ENCODE measurements around the gene MARCHF6. TPM values are rescaled to one million over a fixed set of nuclear protein-coding genes. Genes with fewer than 3 reads are reported as not detected.

MARCHF6 gene
- total and polyA plus RNA-seq, 9 of the 15 experiments (the other 6 are each of a cell fraction or from before 2014, with no cell fraction given) = 74.1 to 456 (median 116) TPM

- TF ChIP-seq TRIM25 (IDR thresholded peaks at IDR 0.05; ENCODE audit: borderline replicate concordance) (no peak), HDAC1 (IDR thresholded peaks at IDR 0.05) (peak in 1 of 2 experiments; percentile 94; a peak in 2 of 4 replicates), XRCC4 (IDR thresholded peaks at IDR 0.05; ENCODE audit: extremely low read depth, insufficient read depth, insufficient read length) (no peak), ZC3H8 (IDR thresholded peaks at IDR 0.05) (no peak), FOXP1 (CRISPR knock-in tag; IDR thresholded peaks at IDR 0.05) (peak; percentile 53; the same call in 1 of the 2 replicates), ZNF232 (CRISPR knock-in tag; IDR thresholded peaks at IDR 0.05) (no peak), OTX1 (CRISPR knock-in tag; IDR thresholded peaks at IDR 0.05) (peak; percentile 81), TAF9B (IDR thresholded peaks at IDR 0.05; ENCODE audit: partially characterized antibody) (peak; percentile 91), ARID3A (IDR thresholded peaks at IDR 0.05; ENCODE audit: borderline replicate concordance, low read depth, low read length) (no peak), TGIF2 (CRISPR knock-in tag; IDR thresholded peaks at IDR 0.05) (peak; percentile 81; the same call in 1 of the 2 replicates), CEBPB (tag; IDR thresholded peaks at IDR 0.05) (no peak), CHD2 (IDR thresholded peaks at IDR 0.05; ENCODE audit: low read depth, low read length) (peak; percentile 78), PCBP2 (IDR thresholded peaks at IDR 0.05; ENCODE audit: low read depth, low read length, poor library complexity, severe bottlenecking) (peak; percentile 93), ASH1L (IDR thresholded peaks at IDR 0.05; ENCODE audit: borderline replicate concordance, low read depth, partially characterized antibody) (no peak), SIX5 (IDR thresholded peaks at IDR 0.05; ENCODE audit: borderline replicate concordance in 1 of 2, insufficient read depth in 1 of 2, low read depth in 1 of 2, low read length in 2 of 2) (no peak), ZFPM2 (CRISPR knock-in tag; IDR thresholded peaks at IDR 0.05) (peak; percentile 66; the same call in 1 of the 2 replicates), NR2F6 (CRISPR knock-in tag; IDR thresholded peaks at IDR 0.05) (no peak), ZNF785 (CRISPR knock-in tag; IDR thresholded peaks at IDR 0.05) (no peak), IRF9 (tag; IDR thresholded peaks at IDR 0.05) (no peak), TCF7 (IDR thresholded peaks at IDR 0.05; ENCODE audit: borderline replicate concordance) (peak; percentile 15; the same call in 1 of the 2 replicates), ZBTB34 (CRISPR knock-in tag; IDR thresholded peaks at IDR 0.05) (no peak), FOXK2 (conservative IDR thresholded peaks at IDR 0.05 in 1 of 2, IDR thresholded peaks at IDR 0.05 in 1 of 2; ENCODE audit: low read depth in 2 of 2) (peak; percentile 35 to 41; a peak in 3 of 4 replicates), KLF16 (IDR thresholded peaks at IDR 0.05) (no peak)
Observed at GRCh38 chr5:10353241-10354047, at the start of gene MARCHF6 (continued).
